ENCODE measurements around the gene LCTL. TPM values are rescaled to one million over a fixed set of nuclear protein-coding genes. Genes with fewer than 3 reads are reported as not detected.

LCTL gene
- total RNA-seq, 4 donors from 2014 or later = not detected

- no peak for DNase-seq (ENCODE audit: low spot score in 2 of 2)
- intact Hi-C loops (cut with DNase I; ENCODE audit: low total_unique reads) = no loop called here
Observed at GRCh38 chr15:66514586-66514985, 51.2 kb downstream of the LCTL start.

GRCh38 chr15:66508293-66508883, 57.4 kb downstream of the LCTL start:
- H3K4me3 ChIP-seq (ENCODE audit: low read depth, poor library complexity, severe bottlenecking) = no peak overlapping the region
- DNase-seq (ENCODE audit: low spot score in 2 of 2) = no peak
- TF ChIP-seq CTCF (IDR thresholded peaks at IDR 0.05) (no peak), POLR2A (IDR thresholded peaks at IDR 0.05) (no peak)
- intact Hi-C loops (cut with DNase I; ENCODE audit: low total_unique reads) = no loop called here
- WGBS, 2 donors = 91 to 92% methylated on average over 3 of the region's 3 CpGs

More at GRCh38 chr15:66514586-66514985, 51.2 kb downstream of the LCTL start:
- no peak overlapping the region for H3K4me3 ChIP-seq (ENCODE audit: low read depth, poor library complexity, severe bottlenecking)
- WGBS, 2 donors = 80 to 85% methylated on average over 3 of the region's 3 CpGs
- TF ChIP-seq POLR2A (IDR thresholded peaks at IDR 0.05) (no peak), CTCF (IDR thresholded peaks at IDR 0.05) (no peak)

- no peak for DNase-seq (ENCODE audit: low spot score in 2 of 2)
- intact Hi-C loops (cut with DNase I; ENCODE audit: low total_unique reads) = no loop called here
- peak overlapping the region; percentile 78 for H3K4me3 ChIP-seq (ENCODE audit: low read depth, poor library complexity, severe bottlenecking)
- WGBS, 2 donors = 33 to 42% methylated on average over 4 of the region's 4 CpGs
- TF ChIP-seq POLR2A (IDR thresholded peaks at IDR 0.05) = no peak
- TF ChIP-seq CTCF (IDR thresholded peaks at IDR 0.05) = no peak
Observed at GRCh38 chr15:66505818-66506217, 60.0 kb downstream of the LCTL start.

- DNase-seq (ENCODE audit: low spot score in 2 of 2) = peak in 1 of 2 donors; percentile 75
- 0 to 2% methylated on average over 13 of the region's 13 CpGs for WGBS, 2 donors
- peak overlapping the region; percentile 78 for H3K4me3 ChIP-seq (ENCODE audit: low read depth, poor library complexity, severe bottlenecking)
- intact Hi-C loops (cut with DNase I; ENCODE audit: low total_unique reads) = no loop called here
- TF ChIP-seq POLR2A (IDR thresholded peaks at IDR 0.05) (no peak), CTCF (IDR thresholded peaks at IDR 0.05) (no peak)
Observed at GRCh38 chr15:66505430-66505811, 60.4 kb downstream of the LCTL start.

GRCh38 chr15:66504563-66505429, 61.0 kb downstream of the LCTL start, which contains the start of the genes RPL4 and ZWILCH:
RPL4 (minus strand) TSS chr15:66504855; CDS start chr15:66504790, 65 bp downstream.
ZWILCH (plus strand) TSS chr15:66505326; CDS start chr15:66505339, 13 bp downstream.
- DNase-seq (ENCODE audit: low spot score in 2 of 2) = peak; percentile 70 to 96
- TF ChIP-seq CTCF (IDR thresholded peaks at IDR 0.05) (no peak), POLR2A (IDR thresholded peaks at IDR 0.05) (peak in 1 of 2 donors; percentile 77)
- intact Hi-C loops (cut with DNase I; ENCODE audit: low total_unique reads) = loop anchor here (5.0 kb wide), 1 partner anchor 1292 kb away; the partner anchor contains the start of gene CILP
- peak within 1 kb of the TSS; percentile 78 for H3K4me3 ChIP-seq (ENCODE audit: low read depth, poor library complexity, severe bottlenecking)
- 0% methylated on average over 46 of the region's 46 CpGs for WGBS, 2 donors

Measured in lower leg skin (tissue), 4 donors.